ENCODE results near the gene TMEM164. TPM values are rescaled to one million over a fixed set of nuclear protein-coding genes. Genes with fewer than 3 reads are reported as not detected.
"Not testable (repeated sequence)": the region's sequence is repeated elsewhere in the genome, so short reads cannot be mapped to it uniquely, and the experiment has no call there.

The TMEM164 gene
- total RNA-seq, 2 donors from 2014 or later = 45.5 to 445 TPM

GRCh38 chrX:109959356-109959871 is 43.5 kb upstream of the TMEM164 start:
- no peak for DNase-seq (ENCODE audit: low spot score)
- Histone ChIP-seq H3K27me3 (replicated peaks; ENCODE audit: insufficient read depth) (no peaks in the 10 kb centered on the region), H3K9me3 (no peaks in the 10 kb centered on the region), H3K4me3 (no peak overlapping the region), H3K4me1 (replicated peaks) (no peaks in the 10 kb centered on the region), H3K27ac (no peak overlapping the region), H3K36me3 (no peaks in the 10 kb centered on the region)
- intact Hi-C loops (cut with DNase I) = no loop called here
- TF ChIP-seq POLR2AphosphoS5 (IDR thresholded peaks at IDR 0.05) (no peak), CTCF (IDR thresholded peaks at IDR 0.05) (no peak), POLR2A (IDR thresholded peaks at IDR 0.05) (no peak)

GRCh38 chrX:109964390-109964789 is 38.5 kb upstream of the TMEM164 start:
- no peaks in the 10 kb centered on the region for H3K36me3 ChIP-seq
- no peak overlapping the region for H3K27ac ChIP-seq
- TF ChIP-seq POLR2AphosphoS5 (IDR thresholded peaks at IDR 0.05) (no peak), POLR2A (IDR thresholded peaks at IDR 0.05) (no peak), CTCF (IDR thresholded peaks at IDR 0.05) (no peak)
- WGBS = 100% methylated on average over 2 of the region's 2 CpGs
- H3K4me1 ChIP-seq (replicated peaks) = no peaks in the 10 kb centered on the region
- DNase-seq (ENCODE audit: low spot score) = no peak
- H3K27me3 ChIP-seq (replicated peaks; ENCODE audit: insufficient read depth) = no peaks in the 10 kb centered on the region
- H3K9me3 ChIP-seq = no peaks in the 10 kb centered on the region
- no peak overlapping the region for H3K4me3 ChIP-seq
- intact Hi-C loops (cut with DNase I) = no loop called here

- no peak overlapping the region for H3K27ac ChIP-seq
- no peak overlapping the region for H3K4me3 ChIP-seq
- TF ChIP-seq POLR2AphosphoS5 (IDR thresholded peaks at IDR 0.05) (no peak), POLR2A (IDR thresholded peaks at IDR 0.05) (no peak), CTCF (IDR thresholded peaks at IDR 0.05) (no peak)
- no peaks in the 10 kb centered on the region for H3K36me3 ChIP-seq
- no peaks in the 10 kb centered on the region for H3K27me3 ChIP-seq (replicated peaks; ENCODE audit: insufficient read depth)
- H3K9me3 ChIP-seq = no peaks in the 10 kb centered on the region
- no peak for DNase-seq (ENCODE audit: low spot score)
- intact Hi-C loops (cut with DNase I) = no loop called here
- H3K4me1 ChIP-seq (replicated peaks) = no peaks in the 10 kb centered on the region
- WGBS = 95% methylated on average over 1 of the region's 1 CpG
Observed at GRCh38 chrX:109966246-109966645, 36.7 kb upstream of the TMEM164 start.

GRCh38 chrX:109967156-109967555 is 35.8 kb upstream of the TMEM164 start:
- intact Hi-C loops (cut with DNase I) = no loop called here
- 84% methylated on average over 3 of the region's 3 CpGs for WGBS
- Histone ChIP-seq H3K27me3 (replicated peaks; ENCODE audit: insufficient read depth) (no peaks in the 10 kb centered on the region), H3K27ac (no peak overlapping the region), H3K36me3 (no peaks in the 10 kb centered on the region), H3K4me3 (no peak overlapping the region), H3K9me3 (no peaks in the 10 kb centered on the region), H3K4me1 (replicated peaks) (no peaks in the 10 kb centered on the region)
- no peak for DNase-seq (ENCODE audit: low spot score)
- TF ChIP-seq POLR2AphosphoS5 (IDR thresholded peaks at IDR 0.05) = no peak
- no peak for TF ChIP-seq CTCF (IDR thresholded peaks at IDR 0.05)
- TF ChIP-seq POLR2A (IDR thresholded peaks at IDR 0.05) = no peak

GRCh38 chrX:109970841-109971240 is 32.1 kb upstream of the TMEM164 start:
- H3K9me3 ChIP-seq; H3K4me3 ChIP-seq; intact Hi-C loops (cut with DNase I); DNase-seq (ENCODE audit: low spot score); H3K27me3 ChIP-seq (replicated peaks; ENCODE audit: insufficient read depth); H3K36me3 ChIP-seq; H3K4me1 ChIP-seq (replicated peaks); H3K27ac ChIP-seq: not testable (repeated sequence)
- WGBS = 100% methylated on average over 4 of the region's 4 CpGs
